Endothelial cell of umbilical vein (primary cell): ENCODE data around the gene COX10. TPM values are rescaled to one million over a fixed set of nuclear protein-coding genes. Genes with fewer than 3 reads are reported as not detected.

ENCODE experiments used
- BruUV-seq: library from RNA; stranded (reverse); fragments of 400-500 nt; replicated peaks from 2 replicates; lab custom pipeline; 2021; lab: Mats Ljungman, UMichigan
- CTCF ChIA-PET: fragments of 300-600, 350-600 bp; sonication (Branson Sonifier 250); formaldehyde crosslinking; loops from one replicate; lab custom pipeline; 2021; ENCODE audit warnings: antibody characterized with exemption, inconsistent platforms; lab: Charles Lee
- POLR2A ChIA-PET: fragments of 300-600, 350-600 bp; sonication (Branson Sonifier 250); formaldehyde crosslinking; loops from one replicate; lab custom pipeline; 2021; ENCODE audit warnings: antibody characterized with exemption, inconsistent platforms; lab: Charles Lee
- DNase-seq: peaks from one replicate; pipeline ENCODE4 v3.0.0-alpha.2; 2011; ENCODE audit warnings: low read depth, low spot score
- FAIRE-seq: peaks from 2 replicates; lab custom pipeline; 2011; peaks lifted over from hg19 to GRCh38; lab: Jason Lieb, UNC
- H2AFZ ChIP-seq: 2 replicates; pipeline ENCODE4 v1.6.0; 2012; ENCODE audit warnings: low read depth, low read length, control low read depth, inconsistent platforms
- H3K27ac ChIP-seq: 2 replicates; pipeline ENCODE4 v1.5.1; 2011; ENCODE audit warnings: low read depth, mild to moderate bottlenecking, control low read depth, low read length, moderate library complexity; ENCODE audit not compliant: insufficient read depth
- H3K27me3 ChIP-seq, 2 experiments: 2 replicates each; pipeline versions ENCODE4 v1.6.0 to v1.6.1; 2011; ENCODE audit warnings: low read length in 2 of 2, mixed read lengths in 1 of 2; ENCODE audit not compliant: control insufficient read depth in 2 of 2, insufficient read depth in 2 of 2
- H3K36me3 ChIP-seq, 2 experiments: 2 replicates in 1 of 2; 3 replicates in 1 of 2; pipeline ENCODE4 v1.5.1; 2011; ENCODE audit warnings: low read length in 2 of 2, mild to moderate bottlenecking in 1 of 2, moderate library complexity in 1 of 2; ENCODE audit not compliant: control insufficient read depth in 2 of 2, insufficient read depth in 2 of 2; ENCODE audit errors: extremely low read depth in 1 of 2
- H3K4me1 ChIP-seq: 3 replicates; pipeline ENCODE4 v1.5.1; 2011; ENCODE audit warnings: mild to moderate bottlenecking, low read length; ENCODE audit not compliant: control insufficient read depth, insufficient read depth; ENCODE audit errors: extremely low read depth
- H3K4me2 ChIP-seq: 2 replicates; pipeline ENCODE4 v1.6.1; 2011; ENCODE audit warnings: low read length, control low read depth, mixed read lengths; ENCODE audit not compliant: insufficient read depth
- H3K4me3 ChIP-seq, 3 experiments: fragments of 200-600 bp in 1 of 3; sonication (generic), shearing (Covaris generic) in 1 of 3; replicated peaks in 1 of 3; 2 replicates each; pipeline ENCODE4 v1.5.1; 2011 to 2016; ENCODE audit warnings: control low read depth in 3 of 3, low read length in 3 of 3, mild to moderate bottlenecking in 2 of 3, inconsistent platforms in 1 of 3, low read depth in 1 of 3, moderate library complexity in 1 of 3; ENCODE audit not compliant: insufficient read depth in 1 of 3
- H3K79me2 ChIP-seq: 2 replicates; pipeline ENCODE4 v1.6.0; 2012; ENCODE audit warnings: low read length, inconsistent platforms; ENCODE audit not compliant: control insufficient read depth, insufficient read depth
- H3K9ac ChIP-seq: replicated peaks from 2 replicates; pipeline ENCODE3; 2011; ENCODE audit warnings: low read length, control low read depth; ENCODE audit not compliant: insufficient read depth; ENCODE audit errors: extremely low read depth
- H3K9me1 ChIP-seq: replicated peaks from 3 replicates; pipeline ENCODE4 v1.6.0; 2011; ENCODE audit warnings: mild to moderate bottlenecking, low read length; ENCODE audit not compliant: control insufficient read depth, insufficient read depth; ENCODE audit errors: extremely low read depth
- H3K9me3 ChIP-seq: replicated peaks from 2 replicates; pipeline ENCODE4 v1.5.1; 2012; ENCODE audit warnings: low read length, inconsistent platforms; ENCODE audit not compliant: control insufficient read depth, insufficient read depth
- H4K20me1 ChIP-seq: replicated peaks from 2 replicates; pipeline ENCODE3; 2011; ENCODE audit warnings: mild to moderate bottlenecking, low read length; ENCODE audit not compliant: control insufficient read depth, insufficient read depth; ENCODE audit errors: extremely low read depth
- EZH2 ChIP-seq: IDR thresholded peaks from 2 replicates; pipeline ENCODE4 v1.6.1; 2012; ENCODE audit warnings: borderline replicate concordance, low read depth, mild to moderate bottlenecking, moderate library complexity, low read length, inconsistent platforms; ENCODE audit not compliant: severe bottlenecking
- FOS ChIP-seq: IDR thresholded peaks from 2 replicates; pipeline ENCODE4 v1.6.1; 2011; ENCODE audit warnings: mild to moderate bottlenecking, low read length, moderate library complexity, borderline replicate concordance; ENCODE audit not compliant: insufficient read depth
- GATA2 ChIP-seq: IDR thresholded peaks from 2 replicates; pipeline ENCODE4 v1.7.0; 2011; ENCODE audit warnings: low read depth, mild to moderate bottlenecking, moderate library complexity, mixed read lengths, low read length; ENCODE audit not compliant: insufficient read length, insufficient read depth
- JUN ChIP-seq: IDR thresholded peaks from 2 replicates; pipeline ENCODE4 v1.6.1; 2011; ENCODE audit warnings: borderline replicate concordance, low read depth; ENCODE audit not compliant: insufficient read length, insufficient read depth
- MAX ChIP-seq: IDR thresholded peaks from 2 replicates; pipeline ENCODE4 v1.6.1; 2011; ENCODE audit not compliant: insufficient read depth, insufficient read length
- MYC ChIP-seq: IDR thresholded peaks from one replicate; pipeline ENCODE4 v1.6.1; 2011; ENCODE audit warnings: mild to moderate bottlenecking, low read depth, low read length
- POLR2A ChIP-seq: IDR thresholded peaks from 2 replicates; pipeline ENCODE4 v1.6.1; 2012; ENCODE audit warnings: low read depth, mild to moderate bottlenecking, control low read depth, low read length
- POLR2AphosphoS5 ChIP-seq: IDR thresholded peaks from 2 replicates; pipeline ENCODE4 v1.6.1; 2012; ENCODE audit warnings: low read depth, mild to moderate bottlenecking, control low read depth, low read length, moderate library complexity; ENCODE audit not compliant: insufficient read depth
- dilution Hi-C: fragments of 300-500 bp; cut with MboI; formaldehyde crosslinking; loops from one replicate; pipeline ENCODE4 v1.15.0; 2019; ENCODE audit warnings: low sequenced_read_pairs; ENCODE audit not compliant: extremely low pct_ligation_motif_present
- intact Hi-C: fragments of 100-400 bp; cut with micrococcal nuclease; formaldehyde crosslinking; loops from one replicate; pipeline ENCODE4 v1.10.0; 2022
- polyA plus RNA-seq, 4 experiments: library from polyadenylated mRNA; depleted of rRNA in 3 of 4; stranded (reverse) in 3 of 4; unstranded in 1 of 4; fragments of >200 nt; gene quantifications; 2 replicates each; pipeline versions ENCODE4 v1.2.1 to v1.2.3, GENCODE V29; 2011 to 2012; ENCODE audit warnings: missing spikeins in 1 of 4
- total RNA-seq: library from RNA; stranded (reverse); gene quantifications from 2 replicates; pipeline ENCODE4 v1.2.3, GENCODE V29; 2021
- TF ChIP-seq, protein P1 (sequence below), 2 donors: IDR thresholded peaks; 1 replicate in 1 of 2; 2 replicates in 1 of 2; pipeline ENCODE4 v1.5.1; 2011; ENCODE audit warnings: low read length in 2 of 2, mild to moderate bottlenecking in 2 of 2, moderate library complexity in 2 of 2, control low read depth in 1 of 2, inconsistent platforms in 1 of 2, low read depth in 1 of 2; ENCODE audit not compliant: insufficient read depth in 1 of 2; ENCODE audit errors: extremely low read depth in 1 of 2

Gene COX10
- total and polyA plus RNA-seq, 2 donors (not counting 3 experiments of a cell fraction or from before 2014, with no cell fraction given): 9.8 to 12.1 TPM

DNA sequence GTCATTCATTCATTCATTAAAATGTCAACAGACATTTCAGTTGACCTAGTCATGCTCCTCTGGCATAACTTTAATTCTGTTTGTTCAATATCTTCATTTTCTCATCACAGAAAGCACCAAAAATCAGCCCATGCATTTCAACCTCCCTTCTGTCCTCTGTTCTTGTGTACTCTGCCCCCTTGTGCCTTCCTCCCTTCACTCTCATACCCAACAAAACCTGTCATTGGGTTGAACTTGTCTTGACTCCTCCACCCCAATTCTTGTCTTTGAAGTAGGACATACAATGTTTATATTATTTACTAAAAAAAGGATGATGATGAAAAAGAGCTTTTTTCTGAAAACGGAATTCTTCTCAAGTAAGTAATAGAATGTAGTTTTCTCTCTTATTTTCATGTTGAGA, 43.8 kb downstream of the COX10 start:
- no peaks in the 10 kb centered on the region for H3K9me3 ChIP-seq
- intact Hi-C loops (no loop called here), dilution Hi-C loops (no loop called here)
- no peaks in the 10 kb centered on the region for H3K36me3 ChIP-seq
- no peaks in the 10 kb centered on the region for H3K9me1 ChIP-seq
- DNase-seq: no peak
- POLR2A ChIA-PET: no interaction called here
- H3K4me1 ChIP-seq: peaks cover 10% of the 10 kb centered on the region
- no peaks in the 10 kb centered on the region for H3K27me3 ChIP-seq
- no peaks in the 10 kb centered on the region for H3K79me2 ChIP-seq
- CTCF ChIA-PET: interaction anchor here (1.0 to 1.1 kb wide), 2 partner anchors 8 to 11 kb away, joined by 4 read pairs; no protein-coding TSS in a partner anchor
- H3K4me3 ChIP-seq: no peak overlapping the region
- no TSS peak for BruUV-seq
- no peaks in the 10 kb centered on the region for H4K20me1 ChIP-seq
- H3K27ac ChIP-seq: no peak overlapping the region
- H2AFZ ChIP-seq: no peak overlapping the region
- TF ChIP-seq EZH2 (no peak), POLR2A (no peak), FOS (no peak), GATA2 (no peak), MAX (no peak), POLR2AphosphoS5 (no peak), MYC (no peak), JUN (no peak)
- TF ChIP-seq, protein P1, sequence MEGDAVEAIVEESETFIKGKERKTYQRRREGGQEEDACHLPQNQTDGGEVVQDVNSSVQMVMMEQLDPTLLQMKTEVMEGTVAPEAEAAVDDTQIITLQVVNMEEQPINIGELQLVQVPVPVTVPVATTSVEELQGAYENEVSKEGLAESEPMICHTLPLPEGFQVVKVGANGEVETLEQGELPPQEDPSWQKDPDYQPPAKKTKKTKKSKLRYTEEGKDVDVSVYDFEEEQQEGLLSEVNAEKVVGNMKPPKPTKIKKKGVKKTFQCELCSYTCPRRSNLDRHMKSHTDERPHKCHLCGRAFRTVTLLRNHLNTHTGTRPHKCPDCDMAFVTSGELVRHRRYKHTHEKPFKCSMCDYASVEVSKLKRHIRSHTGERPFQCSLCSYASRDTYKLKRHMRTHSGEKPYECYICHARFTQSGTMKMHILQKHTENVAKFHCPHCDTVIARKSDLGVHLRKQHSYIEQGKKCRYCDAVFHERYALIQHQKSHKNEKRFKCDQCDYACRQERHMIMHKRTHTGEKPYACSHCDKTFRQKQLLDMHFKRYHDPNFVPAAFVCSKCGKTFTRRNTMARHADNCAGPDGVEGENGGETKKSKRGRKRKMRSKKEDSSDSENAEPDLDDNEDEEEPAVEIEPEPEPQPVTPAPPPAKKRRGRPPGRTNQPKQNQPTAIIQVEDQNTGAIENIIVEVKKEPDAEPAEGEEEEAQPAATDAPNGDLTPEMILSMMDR (IDR thresholded peaks at IDR 0.05; ENCODE audit: extremely low read depth in 1 of 2, insufficient read depth in 1 of 2, low read depth in 1 of 2, low read length in 2 of 2): no peak
- no peak overlapping the region for H3K9ac ChIP-seq
- H3K4me2 ChIP-seq: no peak overlapping the region
- no peak for FAIRE-seq
